Mesenchymal stem cell (in vitro differentiated cells and primary cell): ENCODE measurements around the gene SYNE2.
A peak's percentile ranks its signal among the peaks of the same experiment; 100 is the strongest.
"Not testable (repeated sequence)": the region's sequence is repeated elsewhere in the genome, so short reads cannot be mapped to it uniquely, and the experiment has no call there.

Source experiments
- DNase-seq: peaks from one replicate; pipeline ENCODE4 v3.0.0-alpha.2; 2013
- H2AFZ ChIP-seq: one replicate; pipeline ENCODE4 v1.6.1; 2013; ENCODE audit warnings: low read depth, mild to moderate bottlenecking, control low read depth, inconsistent platforms, low read length, moderate library complexity
- H2AK5ac ChIP-seq: 2 replicates; pipeline ENCODE4 v1.6.1; 2013; ENCODE audit warnings: low read length, moderate library complexity, mild to moderate bottlenecking, inconsistent platforms; ENCODE audit not compliant: severe bottlenecking
- H2BK120ac ChIP-seq: one replicate; pipeline ENCODE4 v1.6.1; 2013; ENCODE audit warnings: low read depth, mild to moderate bottlenecking, inconsistent platforms, low read length, moderate library complexity
- H2BK12ac ChIP-seq, 2 experiments: one replicate each; pipeline ENCODE4 v1.6.1; 2013; ENCODE audit warnings: inconsistent platforms in 2 of 2, low read length in 2 of 2, mild to moderate bottlenecking in 2 of 2, moderate library complexity in 2 of 2, control low read depth in 1 of 2
- H2BK15ac ChIP-seq: one replicate; pipeline ENCODE4 v1.6.1; 2013; ENCODE audit warnings: mild to moderate bottlenecking, low read depth, inconsistent platforms; ENCODE audit not compliant: poor library complexity, severe bottlenecking
- H2BK5ac ChIP-seq: 2 replicates; pipeline ENCODE4 v1.6.1; 2013; ENCODE audit warnings: low read depth, mild to moderate bottlenecking, low read length, control low read depth, inconsistent platforms; ENCODE audit not compliant: poor library complexity, severe bottlenecking
- H3K14ac ChIP-seq, 2 experiments: one replicate each; pipeline ENCODE4 v1.6.1; 2013; ENCODE audit warnings: inconsistent platforms in 2 of 2, low read length in 2 of 2, control low read depth in 1 of 2, mild to moderate bottlenecking in 1 of 2, moderate library complexity in 1 of 2
- H3K18ac ChIP-seq, 2 experiments: one replicate each; pipeline ENCODE4 v1.6.1; 2013; ENCODE audit warnings: inconsistent platforms in 2 of 2, low read length in 2 of 2, control low read depth in 1 of 2, low read depth in 1 of 2, mild to moderate bottlenecking in 1 of 2
- H3K23ac ChIP-seq, 2 experiments: one replicate each; pipeline ENCODE4 v1.6.1; 2013; ENCODE audit warnings: inconsistent platforms in 2 of 2, low read length in 2 of 2, mild to moderate bottlenecking in 2 of 2, moderate library complexity in 2 of 2, control low read depth in 1 of 2
- H3K27ac ChIP-seq: 2 replicates; pipeline ENCODE4 v1.5.1; 2013; ENCODE audit warnings: mild to moderate bottlenecking, moderate library complexity, low read length, control low read depth, inconsistent platforms; ENCODE audit not compliant: poor library complexity, severe bottlenecking
- H3K27me3 ChIP-seq, 2 experiments: 2 replicates each; pipeline versions ENCODE4 v1.6.1 to v1.7.0; 2013; ENCODE audit warnings: low read length in 2 of 2, mild to moderate bottlenecking in 2 of 2, moderate library complexity in 2 of 2, control low read depth in 1 of 2, inconsistent platforms in 1 of 2; ENCODE audit not compliant: control insufficient read depth in 1 of 2, insufficient read depth in 1 of 2
- H3K36me3 ChIP-seq, 2 experiments: 2 replicates each; pipeline versions ENCODE4 v1.6.1 to v1.7.0; 2013; ENCODE audit warnings: low read length in 2 of 2, control low read depth in 1 of 2, inconsistent platforms in 1 of 2, low read depth in 1 of 2, mild to moderate bottlenecking in 1 of 2; ENCODE audit not compliant: insufficient read depth in 2 of 2, control insufficient read depth in 1 of 2
- H3K4ac ChIP-seq, 2 experiments: one replicate each; pipeline ENCODE4 v1.6.1; 2013; ENCODE audit warnings: inconsistent platforms in 2 of 2, low read length in 2 of 2, mild to moderate bottlenecking in 2 of 2, moderate library complexity in 2 of 2, control low read depth in 1 of 2, low read depth in 1 of 2
- H3K4me1 ChIP-seq: 2 replicates; pipeline ENCODE4 v1.6.1; 2013; ENCODE audit warnings: low read depth, low read length, control low read depth; ENCODE audit not compliant: control insufficient read depth, insufficient read depth
- H3K4me2 ChIP-seq: 2 replicates; pipeline ENCODE4 v1.6.1; 2013; ENCODE audit warnings: low read length, mild to moderate bottlenecking, inconsistent platforms; ENCODE audit not compliant: poor library complexity, severe bottlenecking
- H3K4me3 ChIP-seq, 2 experiments: 2 replicates each; pipeline versions ENCODE4 v1.5.1 to v1.7.0; 2013; ENCODE audit warnings: low read length in 2 of 2, mild to moderate bottlenecking in 2 of 2, control low read depth in 1 of 2, low read depth in 1 of 2; ENCODE audit not compliant: insufficient read depth in 1 of 2
- H3K79me1 ChIP-seq: replicated peaks from 2 replicates; pipeline ENCODE4 v1.6.1; 2013; ENCODE audit warnings: mild to moderate bottlenecking, control low read depth, low read length, inconsistent platforms; ENCODE audit not compliant: poor library complexity, severe bottlenecking
- H3K9ac ChIP-seq: 2 replicates; pipeline ENCODE4 v1.7.0; 2013; ENCODE audit warnings: mild to moderate bottlenecking, low read length, moderate library complexity
- H3K9me3 ChIP-seq: 2 replicates; pipeline ENCODE4 v1.7.0; 2013; ENCODE audit warnings: mild to moderate bottlenecking, low read length; ENCODE audit not compliant: control insufficient read depth
- H4K8ac ChIP-seq: one replicate; pipeline ENCODE4 v1.6.1; 2013; ENCODE audit warnings: inconsistent platforms, mild to moderate bottlenecking, low read length, moderate library complexity
- H4K91ac ChIP-seq: one replicate; pipeline ENCODE4 v1.6.1; 2013; ENCODE audit warnings: mild to moderate bottlenecking, low read length, inconsistent platforms
- WGBS: methylation state at CpG from one replicate; pipeline ENCODE4 v1.1.7; 2013; ENCODE audit warnings: mixed read lengths; 5-methylcytosine and 5-hydroxymethylcytosine counted together

Gene SYNE2

DNA sequence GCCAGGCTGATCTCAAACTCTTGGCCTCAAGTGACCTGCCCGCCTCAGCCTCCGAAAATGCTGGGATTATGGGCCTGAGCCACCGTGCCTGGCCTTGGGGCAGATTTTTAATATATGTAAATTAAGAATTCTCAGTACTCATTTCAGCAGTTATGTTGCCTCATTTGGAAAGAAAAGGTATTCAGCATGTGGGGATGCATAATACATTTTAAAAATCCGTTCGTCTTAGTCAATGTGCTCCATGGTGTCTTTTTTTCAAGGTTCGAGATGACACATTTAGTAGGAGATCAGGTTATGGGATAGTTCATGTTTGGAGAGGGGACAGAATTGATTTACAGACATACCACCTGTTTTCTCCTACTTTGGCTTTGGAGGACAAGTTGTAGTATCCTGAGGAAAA, 10.2 kb downstream of the SYNE2 start:
- H4K8ac ChIP-seq = no peak overlapping the region
- no peak overlapping the region for H2BK120ac ChIP-seq
- no peak overlapping the region for H3K4me2 ChIP-seq
- no peaks in the 10 kb centered on the region for H3K27me3 ChIP-seq
- no peak overlapping the region for H3K4me3 ChIP-seq
- H2BK15ac ChIP-seq = no peak overlapping the region
- no peak overlapping the region for H4K91ac ChIP-seq
- no peak overlapping the region for H2AK5ac ChIP-seq
- H3K23ac ChIP-seq = no peak overlapping the region
- H2BK12ac ChIP-seq = no peak overlapping the region
- no peak for DNase-seq
- H3K9ac ChIP-seq = no peak overlapping the region
- H3K27ac ChIP-seq = no peak overlapping the region
- H3K9me3 ChIP-seq = no peaks in the 10 kb centered on the region
- no peak overlapping the region for H3K18ac ChIP-seq
- H2AFZ ChIP-seq = no peak overlapping the region
- H3K36me3 ChIP-seq = no peaks in the 10 kb centered on the region
- no peak overlapping the region for H3K14ac ChIP-seq
- 97% methylated on average over 5 of the region's 6 CpGs for WGBS
- no peak overlapping the region for H3K4ac ChIP-seq
- H3K4me1 ChIP-seq = peaks cover 1% of the 10 kb centered on the region
- H2BK5ac ChIP-seq = no peak overlapping the region
- peaks cover 21% of the 10 kb centered on the region for H3K79me1 ChIP-seq

DNA sequence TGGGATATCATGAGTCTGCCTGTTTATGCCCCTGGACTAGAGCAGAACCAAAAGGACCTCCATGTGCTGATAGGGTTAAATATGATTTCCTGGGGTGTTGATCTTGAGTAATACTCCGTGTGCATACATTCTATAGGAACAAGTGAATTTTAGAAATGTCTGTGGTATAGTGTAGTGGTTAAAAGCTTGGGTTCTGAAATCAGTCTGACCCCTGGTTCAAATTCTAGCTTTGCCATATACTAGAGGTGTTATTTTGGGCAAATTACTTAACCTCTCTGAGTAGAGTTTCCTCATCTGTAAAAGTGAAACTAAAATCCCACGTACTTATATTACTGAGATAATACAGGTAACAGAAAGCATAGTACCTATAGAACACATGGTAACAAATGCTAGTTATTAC, 12.0 kb downstream of the SYNE2 start:
- H3K14ac ChIP-seq, H2AK5ac ChIP-seq, H2AFZ ChIP-seq, H4K8ac ChIP-seq, H2BK15ac ChIP-seq, H4K91ac ChIP-seq, H3K9me3 ChIP-seq, H3K18ac ChIP-seq, H3K4me1 ChIP-seq, H3K36me3 ChIP-seq, H3K4ac ChIP-seq, H2BK5ac ChIP-seq, H2BK120ac ChIP-seq, H3K27me3 ChIP-seq, H2BK12ac ChIP-seq, DNase-seq, H3K23ac ChIP-seq: not testable (repeated sequence)
- Histone ChIP-seq H3K9ac (peak overlapping the region; percentile 79), H3K27ac (peak overlapping the region; percentile 40), H3K79me1 (peaks cover 21% of the 10 kb centered on the region), H3K4me3 (peak overlapping the region in 1 of 2 experiments; percentile 50), H3K4me2 (peak overlapping the region; percentile 50)
- no CpG with 5 or more reads among the region's 2 CpGs for WGBS

GRCh38 chr14:63867933-63868921, 15.4 kb downstream of the SYNE2 start:
- Histone ChIP-seq H2AK5ac (no peak overlapping the region), H3K23ac (no peak overlapping the region), H4K91ac (no peak overlapping the region), H3K9ac (no peak overlapping the region), H2BK5ac (no peak overlapping the region), H2AFZ (no peak overlapping the region), H3K36me3 (no peaks in the 10 kb centered on the region), H2BK12ac (no peak overlapping the region), H4K8ac (no peak overlapping the region), H2BK15ac (no peak overlapping the region), H3K4me2 (no peak overlapping the region), H3K27ac (no peak overlapping the region), H3K79me1 (peaks cover 12% of the 10 kb centered on the region), H3K9me3 (no peaks in the 10 kb centered on the region), H3K4me1 (peaks cover 1% of the 10 kb centered on the region), H3K4ac (no peak overlapping the region), H3K14ac (no peak overlapping the region), H3K18ac (no peak overlapping the region), H2BK120ac (no peak overlapping the region), H3K27me3 (no peaks in the 10 kb centered on the region), H3K4me3 (no peak overlapping the region)
- DNase-seq = peak; percentile 57
- 100% methylated on average over 1 of the region's 6 CpGs for WGBS

GRCh38 chr14:63869940-63870752, 17.3 kb downstream of the SYNE2 start:
- H2AFZ ChIP-seq, DNase-seq, H2BK15ac ChIP-seq, H3K27me3 ChIP-seq, H3K14ac ChIP-seq, H2BK120ac ChIP-seq, H4K8ac ChIP-seq, H2BK5ac ChIP-seq, H2BK12ac ChIP-seq, H4K91ac ChIP-seq, H3K4me2 ChIP-seq, H3K4me1 ChIP-seq, H3K9me3 ChIP-seq, H3K23ac ChIP-seq, H3K9ac ChIP-seq, H3K36me3 ChIP-seq, H3K4me3 ChIP-seq, H3K18ac ChIP-seq, H3K27ac ChIP-seq, H3K4ac ChIP-seq, H2AK5ac ChIP-seq: not testable (repeated sequence)
- WGBS = 100% methylated on average over 1 of the region's 2 CpGs
- H3K79me1 ChIP-seq = peaks cover 15% of the 10 kb centered on the region
